ENCODE results near the gene KRTAP5-2.

- TF ChIP-seq, protein P1, sequence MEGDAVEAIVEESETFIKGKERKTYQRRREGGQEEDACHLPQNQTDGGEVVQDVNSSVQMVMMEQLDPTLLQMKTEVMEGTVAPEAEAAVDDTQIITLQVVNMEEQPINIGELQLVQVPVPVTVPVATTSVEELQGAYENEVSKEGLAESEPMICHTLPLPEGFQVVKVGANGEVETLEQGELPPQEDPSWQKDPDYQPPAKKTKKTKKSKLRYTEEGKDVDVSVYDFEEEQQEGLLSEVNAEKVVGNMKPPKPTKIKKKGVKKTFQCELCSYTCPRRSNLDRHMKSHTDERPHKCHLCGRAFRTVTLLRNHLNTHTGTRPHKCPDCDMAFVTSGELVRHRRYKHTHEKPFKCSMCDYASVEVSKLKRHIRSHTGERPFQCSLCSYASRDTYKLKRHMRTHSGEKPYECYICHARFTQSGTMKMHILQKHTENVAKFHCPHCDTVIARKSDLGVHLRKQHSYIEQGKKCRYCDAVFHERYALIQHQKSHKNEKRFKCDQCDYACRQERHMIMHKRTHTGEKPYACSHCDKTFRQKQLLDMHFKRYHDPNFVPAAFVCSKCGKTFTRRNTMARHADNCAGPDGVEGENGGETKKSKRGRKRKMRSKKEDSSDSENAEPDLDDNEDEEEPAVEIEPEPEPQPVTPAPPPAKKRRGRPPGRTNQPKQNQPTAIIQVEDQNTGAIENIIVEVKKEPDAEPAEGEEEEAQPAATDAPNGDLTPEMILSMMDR (IDR thresholded peaks at IDR 0.05), result no peak
- no peak for TF ChIP-seq POLR2A (IDR thresholded peaks at IDR 0.05)
Measured at GRCh38 chr11:1629326-1630185, 31.5 kb upstream of the KRTAP5-2 start, which contains the start of gene KRTAP5-5.

Data from lower leg skin (tissue), 3 donors.